AG04449 (cell line): ENCODE data around the gene FAM120AOS.

Experiments
- CTCF ChIA-PET: fragments of 350-600 bp; formaldehyde crosslinking; extraction: SDS; loops from one replicate; lab custom pipeline; 2021; ENCODE audit warnings: antibody characterized with exemption; lab: Yijun Ruan, JAX
- POLR2A ChIA-PET: fragments of 400-600, 350-600 bp; formaldehyde crosslinking; extraction: SDS; loops from one replicate; lab custom pipeline; 2020; ENCODE audit warnings: antibody characterized with exemption, inconsistent platforms; lab: Yijun Ruan, JAX
- DNase-seq: peaks from one replicate; pipeline ENCODE4 v3.0.0-alpha.2; 2010; ENCODE audit warnings: low read depth, low spot score
- H3K4me3 ChIP-seq: 2 replicates; pipeline ENCODE4 v1.5.1; 2011; ENCODE audit warnings: low read depth, mild to moderate bottlenecking, control low read depth, low read length
- TF ChIP-seq, protein P1 (sequence below): IDR thresholded peaks from one replicate; pipeline ENCODE4 v1.5.1; 2011; ENCODE audit warnings: mild to moderate bottlenecking, moderate library complexity, low read length, control low read depth, inconsistent platforms; ENCODE audit not compliant: insufficient read depth; ENCODE audit errors: missing control alignments

The FAM120AOS gene

DNA sequence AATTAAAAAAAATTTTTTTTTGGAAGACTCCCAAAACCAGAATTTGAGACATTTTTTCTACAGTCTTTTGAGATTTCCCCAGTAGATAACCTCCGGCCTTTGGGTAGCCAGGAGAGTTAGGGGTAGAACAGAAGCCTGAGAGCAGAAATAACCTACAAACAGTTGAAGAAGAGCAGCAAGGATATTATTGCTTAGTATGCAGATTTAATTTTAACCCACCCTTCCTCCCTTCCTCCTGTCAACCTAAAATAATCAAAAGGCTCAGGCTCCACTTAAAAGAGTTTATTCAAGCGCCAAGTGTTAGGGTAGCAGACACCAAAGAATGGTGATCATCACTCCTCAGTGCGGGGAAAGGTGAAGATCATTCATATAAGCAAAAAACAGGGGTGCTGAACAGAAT lies 19.3 kb downstream of the FAM120AOS start:
- TF ChIP-seq, protein P1, sequence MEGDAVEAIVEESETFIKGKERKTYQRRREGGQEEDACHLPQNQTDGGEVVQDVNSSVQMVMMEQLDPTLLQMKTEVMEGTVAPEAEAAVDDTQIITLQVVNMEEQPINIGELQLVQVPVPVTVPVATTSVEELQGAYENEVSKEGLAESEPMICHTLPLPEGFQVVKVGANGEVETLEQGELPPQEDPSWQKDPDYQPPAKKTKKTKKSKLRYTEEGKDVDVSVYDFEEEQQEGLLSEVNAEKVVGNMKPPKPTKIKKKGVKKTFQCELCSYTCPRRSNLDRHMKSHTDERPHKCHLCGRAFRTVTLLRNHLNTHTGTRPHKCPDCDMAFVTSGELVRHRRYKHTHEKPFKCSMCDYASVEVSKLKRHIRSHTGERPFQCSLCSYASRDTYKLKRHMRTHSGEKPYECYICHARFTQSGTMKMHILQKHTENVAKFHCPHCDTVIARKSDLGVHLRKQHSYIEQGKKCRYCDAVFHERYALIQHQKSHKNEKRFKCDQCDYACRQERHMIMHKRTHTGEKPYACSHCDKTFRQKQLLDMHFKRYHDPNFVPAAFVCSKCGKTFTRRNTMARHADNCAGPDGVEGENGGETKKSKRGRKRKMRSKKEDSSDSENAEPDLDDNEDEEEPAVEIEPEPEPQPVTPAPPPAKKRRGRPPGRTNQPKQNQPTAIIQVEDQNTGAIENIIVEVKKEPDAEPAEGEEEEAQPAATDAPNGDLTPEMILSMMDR, result no peak
- CTCF ChIA-PET, result no interaction called here

DNA sequence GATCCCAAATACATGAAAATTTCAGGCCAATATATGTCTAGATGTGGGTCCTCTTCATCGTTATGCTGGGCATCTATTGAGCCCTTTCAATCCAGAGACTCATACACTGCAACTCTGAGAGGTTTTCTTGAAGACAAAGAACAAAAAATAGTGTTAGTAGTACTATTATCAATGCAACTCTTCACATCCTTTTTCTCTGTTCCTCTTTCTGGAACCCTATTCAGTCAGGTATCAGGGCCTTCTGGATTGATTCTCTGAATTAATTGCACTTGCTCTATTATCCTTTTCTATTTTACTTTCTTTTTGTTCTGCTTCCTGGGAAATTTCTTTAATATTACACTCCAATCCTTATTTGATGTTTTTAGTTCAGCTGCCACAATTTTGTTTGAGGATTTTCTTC lies 20.4 kb downstream of the FAM120AOS start:
- H3K4me3 ChIP-seq, result no peak overlapping the region
- ChIA-PET POLR2A (no interaction called here), CTCF (no interaction called here)
- TF ChIP-seq, protein P1, result no peak
- DNase-seq, result no peak

More for the DNA sequence above, 19.3 kb downstream of the FAM120AOS start:
- H3K4me3 ChIP-seq, result no peak overlapping the region
- POLR2A ChIA-PET, result no interaction called here
- no peak for DNase-seq

DNA sequence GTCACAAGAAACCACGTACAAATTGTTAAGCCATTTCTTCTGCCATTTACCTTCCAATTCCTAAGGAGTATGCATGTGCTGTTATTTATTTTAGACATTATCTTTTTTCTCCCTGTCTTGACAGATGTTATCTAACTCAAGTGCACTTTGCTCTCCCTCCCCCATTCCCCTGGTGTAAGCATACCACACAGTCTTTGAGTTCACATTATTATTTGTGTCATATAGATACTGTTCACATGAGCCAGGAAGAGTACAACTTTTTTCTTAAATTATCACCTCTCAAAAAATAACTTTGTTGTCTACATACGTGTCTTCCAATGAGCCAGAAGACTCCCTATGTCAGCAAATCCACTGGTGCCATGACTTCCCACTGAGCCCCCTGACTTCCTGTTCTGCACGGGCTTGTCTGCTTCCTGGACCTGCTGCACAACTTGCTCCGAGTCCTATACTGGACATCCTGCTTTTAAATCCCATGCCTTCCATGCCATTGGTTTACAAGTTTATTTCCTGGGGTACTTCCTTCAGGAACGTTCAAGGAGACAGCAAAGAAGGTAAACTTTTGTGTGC lies 21.8 kb downstream of the FAM120AOS start:
- H3K4me3 ChIP-seq, result no peak overlapping the region
- DNase-seq, result no peak
- ChIA-PET POLR2A (no interaction called here), CTCF (no interaction called here)
- TF ChIP-seq, protein P1, result no peak

DNA sequence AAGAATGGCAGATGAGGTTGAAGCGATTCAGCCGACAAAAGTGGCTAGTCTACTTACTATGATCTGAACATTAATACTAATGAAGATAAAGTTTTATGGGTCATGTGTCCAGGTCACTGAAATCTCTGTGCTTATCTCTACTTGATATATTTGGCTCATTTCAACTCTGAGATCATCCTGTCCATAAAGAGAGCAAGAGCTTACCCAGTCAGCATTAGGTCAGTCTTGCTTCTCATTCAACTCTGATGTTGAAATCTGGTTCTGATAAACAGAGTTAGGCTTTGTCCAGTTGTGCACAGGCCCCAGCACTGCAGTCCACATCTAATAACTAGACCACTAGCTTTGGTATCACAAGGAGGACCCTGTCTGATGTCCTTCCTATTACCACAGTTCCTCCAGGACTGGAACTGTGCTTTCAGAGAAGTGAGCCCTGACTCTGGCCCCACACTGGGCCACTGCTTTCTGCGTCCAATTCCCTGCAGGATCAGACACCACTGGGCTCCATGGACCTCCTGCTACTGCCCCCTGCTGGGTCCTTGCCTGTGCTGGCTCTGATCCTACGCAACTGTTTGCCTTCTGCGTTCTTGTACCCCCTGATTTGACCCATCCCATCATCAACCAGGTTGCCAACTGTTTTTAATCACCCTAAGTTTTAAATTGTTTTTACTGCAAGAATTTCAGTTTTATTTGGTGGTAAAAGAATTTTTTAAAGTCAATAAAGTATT lies 25.6 kb downstream of the FAM120AOS start:
- TF ChIP-seq, protein P1, result no peak
- CTCF ChIA-PET, result no interaction called here
- no peak for DNase-seq
- no peak overlapping the region for H3K4me3 ChIP-seq
- POLR2A ChIA-PET, result no interaction called here

DNA sequence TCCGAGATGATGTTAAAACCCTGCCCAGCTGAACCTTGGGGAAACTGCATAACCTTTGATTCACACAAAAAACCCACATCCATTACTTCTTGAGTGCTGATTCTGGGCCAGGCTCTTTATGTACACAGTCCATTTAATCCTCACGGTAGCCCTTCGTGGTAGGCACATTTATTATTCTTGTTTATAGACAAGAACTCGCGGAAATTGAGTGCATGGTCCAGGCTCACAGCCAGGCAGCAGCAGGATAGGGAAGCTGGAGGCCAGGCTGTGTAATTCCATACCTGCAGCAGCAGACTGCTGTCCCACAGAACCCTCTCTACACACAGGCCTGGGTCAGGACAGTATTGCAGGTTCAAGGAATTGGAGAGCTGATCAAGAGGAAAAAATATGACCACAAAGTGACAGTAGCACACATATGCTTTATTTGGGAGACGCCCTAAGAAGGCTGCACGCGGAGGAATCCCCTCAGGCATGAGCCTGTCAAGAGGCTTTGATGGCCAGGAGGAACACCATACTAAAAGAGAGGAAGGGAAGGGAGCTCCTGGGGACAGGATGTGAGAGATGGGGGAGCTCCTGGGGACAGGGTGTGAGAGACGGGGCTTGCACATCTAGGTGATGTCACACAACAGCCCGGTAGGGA lies 30.3 kb downstream of the FAM120AOS start:
- ChIA-PET CTCF (no interaction called here), POLR2A (no interaction called here)
- TF ChIP-seq, protein P1, result no peak
- no peak overlapping the region for H3K4me3 ChIP-seq
- no peak for DNase-seq

DNA sequence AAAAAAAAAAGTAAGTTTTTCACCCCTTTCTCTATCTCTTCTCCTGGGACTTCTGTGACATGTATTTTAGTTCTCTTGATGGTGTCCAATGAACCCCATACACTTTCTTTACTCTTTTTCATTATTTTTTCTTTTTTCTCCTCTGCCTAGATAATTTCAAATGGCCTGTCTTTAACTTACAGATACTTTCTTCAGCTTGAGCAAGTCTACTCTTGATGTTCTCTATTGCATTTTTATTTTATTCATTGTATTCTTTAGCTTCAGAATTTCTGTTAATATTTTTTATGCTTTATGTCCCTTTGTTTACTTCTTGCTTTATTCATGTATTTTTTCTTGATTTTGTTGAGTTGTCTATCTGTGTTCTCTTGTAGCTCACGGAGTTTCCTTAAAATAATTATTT lies 34.4 kb downstream of the FAM120AOS start:
- CTCF ChIA-PET, result no interaction called here
- TF ChIP-seq, protein P1, result no peak
- POLR2A ChIA-PET, result no interaction called here
- DNase-seq, result no peak
- H3K4me3 ChIP-seq, result no peak overlapping the region
